ENCODE results near the gene ITPKB.

Gene ITPKB

GRCh38 chr1:226671277-226671676 is 67.8 kb downstream of the ITPKB start:
- Histone ChIP-seq H3K4me1 (ENCODE audit: low read length) (peaks cover 1% of the 10 kb centered on the region), H4K20me1 (ENCODE audit: insufficient read depth, low read length) (no peaks in the 10 kb centered on the region), H3K79me2 (ENCODE audit: low read length) (peaks cover 91% of the 10 kb centered on the region), H3K36me3 (replicated peaks; ENCODE audit: insufficient read depth, low read length) (no peaks in the 10 kb centered on the region), H2AFZ (ENCODE audit: low read length) (no peak overlapping the region), H3F3A (ENCODE audit: insufficient read depth, low read length) (peaks cover 9% of the 10 kb centered on the region; the same call in 1 of the 2 replicates), H3K9me2 (replicated peaks; ENCODE audit: insufficient read depth, low read length) (no peaks in the 10 kb centered on the region), H3K27ac (ENCODE audit: low read length) (no peak overlapping the region), H3K9ac (ENCODE audit: low read length) (no peak overlapping the region), H3K4me3 (ENCODE audit: low read length) (no peak overlapping the region), H3K27me3 (replicated peaks; ENCODE audit: insufficient read depth, low read length) (no peaks in the 10 kb centered on the region), H3K4me2 (ENCODE audit: low read depth, low read length) (no peak overlapping the region), H3K9me3 (replicated peaks; ENCODE audit: insufficient read depth, low read length) (no peaks in the 10 kb centered on the region)
- DNase-seq, result no peak
- no peak for TF ChIP-seq EZH2 (optimal IDR thresholded peaks at IDR 0.05; ENCODE audit: low read depth, low read length)
- no peak for TF ChIP-seq EZH2phosphoT487 (IDR thresholded peaks at IDR 0.05; ENCODE audit: low read length)
- TF ChIP-seq, protein P1, sequence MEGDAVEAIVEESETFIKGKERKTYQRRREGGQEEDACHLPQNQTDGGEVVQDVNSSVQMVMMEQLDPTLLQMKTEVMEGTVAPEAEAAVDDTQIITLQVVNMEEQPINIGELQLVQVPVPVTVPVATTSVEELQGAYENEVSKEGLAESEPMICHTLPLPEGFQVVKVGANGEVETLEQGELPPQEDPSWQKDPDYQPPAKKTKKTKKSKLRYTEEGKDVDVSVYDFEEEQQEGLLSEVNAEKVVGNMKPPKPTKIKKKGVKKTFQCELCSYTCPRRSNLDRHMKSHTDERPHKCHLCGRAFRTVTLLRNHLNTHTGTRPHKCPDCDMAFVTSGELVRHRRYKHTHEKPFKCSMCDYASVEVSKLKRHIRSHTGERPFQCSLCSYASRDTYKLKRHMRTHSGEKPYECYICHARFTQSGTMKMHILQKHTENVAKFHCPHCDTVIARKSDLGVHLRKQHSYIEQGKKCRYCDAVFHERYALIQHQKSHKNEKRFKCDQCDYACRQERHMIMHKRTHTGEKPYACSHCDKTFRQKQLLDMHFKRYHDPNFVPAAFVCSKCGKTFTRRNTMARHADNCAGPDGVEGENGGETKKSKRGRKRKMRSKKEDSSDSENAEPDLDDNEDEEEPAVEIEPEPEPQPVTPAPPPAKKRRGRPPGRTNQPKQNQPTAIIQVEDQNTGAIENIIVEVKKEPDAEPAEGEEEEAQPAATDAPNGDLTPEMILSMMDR (IDR thresholded peaks at IDR 0.05; ENCODE audit: low read length), result no peak

- no peak for TF ChIP-seq EZH2 (optimal IDR thresholded peaks at IDR 0.05; ENCODE audit: low read depth, low read length)
- TF ChIP-seq, protein P1 (IDR thresholded peaks at IDR 0.05; ENCODE audit: low read length), result no peak
- no peak for TF ChIP-seq EZH2phosphoT487 (IDR thresholded peaks at IDR 0.05; ENCODE audit: low read length)
- peaks cover 8% of the 10 kb centered on the region; the same call in 1 of the 2 replicates for H3F3A ChIP-seq (ENCODE audit: insufficient read depth, low read length)
- H3K4me1 ChIP-seq (ENCODE audit: low read length), result no peaks in the 10 kb centered on the region
- H3K4me2 ChIP-seq (ENCODE audit: low read depth, low read length), result no peak overlapping the region
- H3K9me2 ChIP-seq (replicated peaks; ENCODE audit: insufficient read depth, low read length), result no peaks in the 10 kb centered on the region
- H3K4me3 ChIP-seq (ENCODE audit: low read length), result no peak overlapping the region
- H3K9me3 ChIP-seq (replicated peaks; ENCODE audit: insufficient read depth, low read length), result no peaks in the 10 kb centered on the region
- H3K79me2 ChIP-seq (ENCODE audit: low read length), result peaks cover 91% of the 10 kb centered on the region
- no peak overlapping the region for H2AFZ ChIP-seq (ENCODE audit: low read length)
- no peak overlapping the region for H3K9ac ChIP-seq (ENCODE audit: low read length)
- DNase-seq, result no peak
- no peaks in the 10 kb centered on the region for H4K20me1 ChIP-seq (ENCODE audit: insufficient read depth, low read length)
- no peaks in the 10 kb centered on the region for H3K27me3 ChIP-seq (replicated peaks; ENCODE audit: insufficient read depth, low read length)
- H3K27ac ChIP-seq (ENCODE audit: low read length), result no peak overlapping the region
- no peaks in the 10 kb centered on the region for H3K36me3 ChIP-seq (replicated peaks; ENCODE audit: insufficient read depth, low read length)
Measured at GRCh38 chr1:226670073-226670472, 69.0 kb downstream of the ITPKB start.

DNA sequence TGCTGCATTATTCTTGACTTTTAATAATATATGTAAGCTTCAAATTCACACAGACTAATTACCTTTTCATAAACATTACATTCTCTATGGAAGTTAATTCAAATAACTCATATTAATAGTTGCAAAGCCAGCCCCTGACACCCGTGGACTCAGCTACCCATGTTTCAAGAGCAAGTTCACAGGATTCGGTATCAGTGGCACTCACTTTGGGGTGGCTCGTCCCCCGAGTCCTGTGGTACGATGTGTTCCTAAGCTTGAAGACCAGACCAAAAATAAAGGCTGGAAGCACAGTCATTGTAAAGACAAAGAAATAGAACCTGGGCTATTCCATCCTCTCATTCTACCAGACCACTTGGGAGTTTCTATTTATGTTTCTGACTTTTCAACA is 70.9 kb downstream of the ITPKB start:
- TF ChIP-seq, protein P1 (IDR thresholded peaks at IDR 0.05; ENCODE audit: low read length), result no peak
- TF ChIP-seq EZH2phosphoT487 (IDR thresholded peaks at IDR 0.05; ENCODE audit: low read length), result no peak
- TF ChIP-seq EZH2 (optimal IDR thresholded peaks at IDR 0.05; ENCODE audit: low read depth, low read length), result no peak
- H2AFZ ChIP-seq (ENCODE audit: low read length), result no peak overlapping the region
- H3K36me3 ChIP-seq (replicated peaks; ENCODE audit: insufficient read depth, low read length), result no peaks in the 10 kb centered on the region
- H3K9me3 ChIP-seq (replicated peaks; ENCODE audit: insufficient read depth, low read length), result no peaks in the 10 kb centered on the region
- H3K4me1 ChIP-seq (ENCODE audit: low read length), result peaks cover 14% of the 10 kb centered on the region
- H3K27ac ChIP-seq (ENCODE audit: low read length), result no peak overlapping the region
- H3K4me3 ChIP-seq (ENCODE audit: low read length), result no peak overlapping the region
- no peak overlapping the region for H3K4me2 ChIP-seq (ENCODE audit: low read depth, low read length)
- H3K9me2 ChIP-seq (replicated peaks; ENCODE audit: insufficient read depth, low read length), result no peaks in the 10 kb centered on the region
- no peak for DNase-seq
- H3K9ac ChIP-seq (ENCODE audit: low read length), result no peak overlapping the region
- H3K27me3 ChIP-seq (replicated peaks; ENCODE audit: insufficient read depth, low read length), result no peaks in the 10 kb centered on the region
- peaks cover 92% of the 10 kb centered on the region for H3K79me2 ChIP-seq (ENCODE audit: low read length)
- peaks cover 24% of the 10 kb centered on the region for H3F3A ChIP-seq (ENCODE audit: insufficient read depth, low read length)
- H4K20me1 ChIP-seq (ENCODE audit: insufficient read depth, low read length), result no peaks in the 10 kb centered on the region

Measured in MM.1S (cell line).